Lower leg skin (tissue), 4 donors: ENCODE measurements around the gene LRFN2. TPM values are rescaled to one million over a fixed set of nuclear protein-coding genes. Genes with fewer than 3 reads are reported as not detected.

Experiments used
- DNase-seq, 2 donors: peaks; one replicate each; pipeline ENCODE4 v3.0.0-alpha.2; 2019; ENCODE audit warnings: low spot score in 2 of 2
- H3K4me3 ChIP-seq: fragments of 200-600 bp; sonication (generic); 2 replicates; pipeline ENCODE4 v1.5.1; 2017; ENCODE audit warnings: mild to moderate bottlenecking, low read depth; ENCODE audit not compliant: poor library complexity, severe bottlenecking
- POLR2A ChIP-seq, 2 donors: fragments of 450-650 bp; IDR thresholded peaks; one replicate each; pipeline ENCODE4 v1.6.1; 2016 to 2017; ENCODE audit warnings: antibody characterized with exemption in 2 of 2, mild to moderate bottlenecking in 1 of 2, moderate library complexity in 1 of 2
- WGBS, 2 donors: methylation state at CpG; one replicate each; pipeline ENCODE4 v1.1.5; 2018; 5-methylcytosine and 5-hydroxymethylcytosine counted together
- intact Hi-C: fragments of 100-400 bp; cut with DNase I; formaldehyde crosslinking; loops from one replicate; pipeline ENCODE4 v1.15.0; 2023; ENCODE audit warnings: low total_unique reads
- total RNA-seq, 4 donors: library from RNA; depleted of rRNA; stranded (reverse); fragments of >200 nt; gene quantifications; one replicate each; pipeline ENCODE4 v1.1.0, GENCODE V29; 2016
- TF ChIP-seq, protein P1 (sequence below), 3 donors: fragments of 450-650 bp; IDR thresholded peaks; one replicate each; pipeline ENCODE4 v1.5.1; 2016; ENCODE audit warnings: antibody characterized with exemption in 3 of 3, mild to moderate bottlenecking in 3 of 3, moderate library complexity in 2 of 3

Gene LRFN2
- total RNA-seq, 4 donors from 2014 or later = 0.10 TPM; not detected in 3

- TF ChIP-seq, protein P1, sequence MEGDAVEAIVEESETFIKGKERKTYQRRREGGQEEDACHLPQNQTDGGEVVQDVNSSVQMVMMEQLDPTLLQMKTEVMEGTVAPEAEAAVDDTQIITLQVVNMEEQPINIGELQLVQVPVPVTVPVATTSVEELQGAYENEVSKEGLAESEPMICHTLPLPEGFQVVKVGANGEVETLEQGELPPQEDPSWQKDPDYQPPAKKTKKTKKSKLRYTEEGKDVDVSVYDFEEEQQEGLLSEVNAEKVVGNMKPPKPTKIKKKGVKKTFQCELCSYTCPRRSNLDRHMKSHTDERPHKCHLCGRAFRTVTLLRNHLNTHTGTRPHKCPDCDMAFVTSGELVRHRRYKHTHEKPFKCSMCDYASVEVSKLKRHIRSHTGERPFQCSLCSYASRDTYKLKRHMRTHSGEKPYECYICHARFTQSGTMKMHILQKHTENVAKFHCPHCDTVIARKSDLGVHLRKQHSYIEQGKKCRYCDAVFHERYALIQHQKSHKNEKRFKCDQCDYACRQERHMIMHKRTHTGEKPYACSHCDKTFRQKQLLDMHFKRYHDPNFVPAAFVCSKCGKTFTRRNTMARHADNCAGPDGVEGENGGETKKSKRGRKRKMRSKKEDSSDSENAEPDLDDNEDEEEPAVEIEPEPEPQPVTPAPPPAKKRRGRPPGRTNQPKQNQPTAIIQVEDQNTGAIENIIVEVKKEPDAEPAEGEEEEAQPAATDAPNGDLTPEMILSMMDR (IDR thresholded peaks at IDR 0.05) = no peak
- no peak for TF ChIP-seq POLR2A (IDR thresholded peaks at IDR 0.05)
- 75 to 80% methylated on average over 6 of the region's 6 CpGs for whole genome bisulfite sequencing, 2 donors
- intact Hi-C loops = no loop called here
- DNase-seq = no peak
- H3K4me3 ChIP-seq = no peak overlapping the region
Observed at GRCh38 chr6:40568062-40568708, 19.0 kb downstream of the LRFN2 start.

DNA sequence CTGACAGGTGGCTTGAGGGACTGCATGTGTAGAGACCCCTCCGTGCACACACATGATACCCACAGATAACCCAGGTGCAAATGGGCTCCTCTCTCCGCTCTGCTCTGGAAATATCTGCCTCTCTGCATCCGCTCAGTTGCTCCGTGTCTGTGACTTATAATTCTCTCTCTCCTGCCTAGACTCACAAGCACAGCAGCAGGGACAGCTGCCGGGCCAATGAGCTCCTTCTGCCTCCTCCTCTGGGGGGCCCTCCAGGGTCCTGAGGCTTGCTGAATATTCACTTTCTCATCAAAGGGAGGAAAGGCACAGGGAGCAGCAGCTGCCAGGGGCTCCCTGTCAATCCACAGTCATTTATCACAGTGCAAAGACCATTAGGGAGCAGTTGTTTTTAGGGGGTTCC is 24.1 kb downstream of the LRFN2 start:
- no peak for DNase-seq
- 56 to 62% methylated on average over 5 of the region's 5 CpGs for WGBS, 2 donors
- no peak overlapping the region for H3K4me3 ChIP-seq
- intact Hi-C loops = no loop called here
- TF ChIP-seq POLR2A (IDR thresholded peaks at IDR 0.05) = no peak
- TF ChIP-seq, protein P1 (IDR thresholded peaks at IDR 0.05) = no peak

DNA sequence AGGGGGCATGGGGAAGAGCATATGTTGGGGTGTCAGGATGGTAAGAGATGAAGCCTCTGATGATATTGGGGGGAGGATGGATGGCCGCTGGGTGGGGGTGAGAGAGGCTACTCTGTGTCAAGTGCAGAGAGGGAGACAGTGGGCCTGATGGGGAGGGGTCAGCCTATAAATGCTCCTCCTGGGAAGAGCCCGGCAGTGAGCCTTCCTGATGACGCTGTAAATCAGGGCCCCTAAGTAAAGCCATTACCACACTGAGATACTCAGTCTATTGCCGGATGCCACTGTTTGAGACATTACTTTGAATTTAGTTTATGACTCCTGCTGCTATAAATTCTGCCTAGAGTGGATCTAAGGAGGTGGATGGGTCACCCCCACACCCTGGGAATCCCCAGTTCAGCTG is 28.1 kb downstream of the LRFN2 start:
- TF ChIP-seq, protein P1 (IDR thresholded peaks at IDR 0.05) = no peak
- no peak for DNase-seq

GRCh38 chr6:40558102-40558501 is 29.1 kb downstream of the LRFN2 start:
- 61 to 70% methylated on average over 3 of the region's 3 CpGs for WGBS, 2 donors
- intact Hi-C loops = no loop called here
- no peak for TF ChIP-seq POLR2A (IDR thresholded peaks at IDR 0.05)
- TF ChIP-seq, protein P1 (IDR thresholded peaks at IDR 0.05) = no peak
- H3K4me3 ChIP-seq = no peak overlapping the region
- no peak for DNase-seq

More for the DNA sequence above, 28.1 kb downstream of the LRFN2 start:
- H3K4me3 ChIP-seq = no peak overlapping the region
- intact Hi-C loops = no loop called here
- WGBS, 2 donors = 65 to 66% methylated on average over 4 of the region's 4 CpGs

DNA sequence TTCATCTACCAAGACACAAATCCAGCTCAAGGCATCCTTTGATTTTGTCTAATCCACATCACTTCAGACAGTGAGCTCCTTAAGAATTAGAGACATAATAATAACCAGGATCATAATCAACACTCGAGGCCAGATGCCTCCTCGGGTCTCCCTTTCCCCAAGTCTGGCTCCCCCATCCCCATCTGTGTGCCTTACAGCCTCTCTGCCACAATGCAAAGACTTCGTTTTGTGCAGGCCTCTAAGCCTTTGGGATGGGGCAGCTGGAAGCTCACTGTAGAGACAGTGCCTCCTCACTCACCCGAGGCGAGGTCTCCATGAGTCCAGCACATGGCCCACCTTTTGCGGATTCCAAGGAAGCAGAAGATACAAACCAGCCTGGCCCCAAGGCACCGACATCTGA is 30.3 kb downstream of the LRFN2 start:
- intact Hi-C loops = no loop called here
- DNase-seq = no peak
- WGBS, 2 donors = 87% methylated on average over 7 of the region's 7 CpGs
- no peak overlapping the region for H3K4me3 ChIP-seq
- no peak for TF ChIP-seq POLR2A (IDR thresholded peaks at IDR 0.05)
- TF ChIP-seq, protein P1 (IDR thresholded peaks at IDR 0.05) = no peak

GRCh38 chr6:40556023-40556422 is 31.1 kb downstream of the LRFN2 start:
- DNase-seq = no peak
- no peak overlapping the region for H3K4me3 ChIP-seq
- WGBS, 2 donors = 44 to 72% methylated on average over 5 of the region's 5 CpGs
- TF ChIP-seq, protein P1 (IDR thresholded peaks at IDR 0.05) = no peak
- TF ChIP-seq POLR2A (IDR thresholded peaks at IDR 0.05) = no peak
- intact Hi-C loops = no loop called here
